Mucosa of stomach (tissue), 1 donor: ENCODE data around the gene CCDC177.
"Not testable (repeated sequence)": the region's sequence is repeated elsewhere in the genome, so short reads cannot be mapped to it uniquely, and the experiment has no call there.

Experiments used
- H3K27me3 ChIP-seq: one replicate; pipeline ENCODE4 v1.7.0; 2013; ENCODE audit warnings: mild to moderate bottlenecking, low read length; ENCODE audit not compliant: control insufficient read depth, insufficient read depth
- H3K36me3 ChIP-seq: one replicate; pipeline ENCODE4 v1.7.0; 2013; ENCODE audit warnings: low read length; ENCODE audit not compliant: control insufficient read depth, insufficient read depth
- H3K4me1 ChIP-seq: one replicate; pipeline ENCODE4 v1.7.0; 2013; ENCODE audit warnings: mild to moderate bottlenecking, low read length; ENCODE audit not compliant: control insufficient read depth, insufficient read depth
- H3K4me3 ChIP-seq: one replicate; pipeline ENCODE4 v1.7.0; 2013; ENCODE audit warnings: low read length
- H3K9ac ChIP-seq: one replicate; pipeline ENCODE4 v1.7.0; 2013; ENCODE audit warnings: mild to moderate bottlenecking, low read length, moderate library complexity
- H3K9me3 ChIP-seq: one replicate; pipeline ENCODE4 v1.7.0; 2013; ENCODE audit warnings: mild to moderate bottlenecking, low read length, moderate library complexity; ENCODE audit not compliant: control insufficient read depth
- donor health status: Pancreatic carcinoma.

The CCDC177 gene

GRCh38 chr14:69612014-69612782, 37.5 kb upstream of the CCDC177 start:
- no peaks in the 10 kb centered on the region for H3K9me3 ChIP-seq
- peak overlapping the region; percentile 95 for H3K9ac ChIP-seq
- no peaks in the 10 kb centered on the region for H3K27me3 ChIP-seq
- H3K4me1 ChIP-seq = peaks cover 49% of the 10 kb centered on the region
- no peaks in the 10 kb centered on the region for H3K36me3 ChIP-seq
- peak overlapping the region; percentile 92 for H3K4me3 ChIP-seq

GRCh38 chr14:69611172-69612013, 36.7 kb upstream of the CCDC177 start, which contains the start of gene SUSD6:
Gene SUSD6, plus strand, starts transcription at chr14:69611596. Its CDS starts 46,997 bp downstream, at chr14:69658593.
- Histone ChIP-seq H3K36me3 (no peaks in the 10 kb centered on the region), H3K9ac (peak within 1 kb of the TSS; percentile 95), H3K9me3 (no peaks in the 10 kb centered on the region), H3K4me1 (peaks cover 50% of the 10 kb centered on the region), H3K27me3 (no peaks in the 10 kb centered on the region), H3K4me3 (peak within 1 kb of the TSS; percentile 92)

DNA sequence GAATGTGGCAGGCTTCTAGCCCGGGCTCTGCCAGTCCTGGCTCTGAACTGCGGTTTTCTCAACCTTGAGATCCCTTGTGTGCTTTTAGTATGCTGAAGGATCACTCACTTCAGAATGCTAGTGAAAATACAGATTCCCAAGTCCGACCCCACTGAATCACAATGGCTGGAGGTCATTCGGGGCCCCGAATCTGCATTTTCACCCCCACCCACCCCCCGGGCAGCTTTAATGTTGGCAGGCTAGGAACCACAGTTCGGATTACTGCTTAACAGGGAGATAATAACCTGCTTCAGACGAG, 36.2 kb upstream of the CCDC177 start:
- no peaks in the 10 kb centered on the region for H3K27me3 ChIP-seq
- no peaks in the 10 kb centered on the region for H3K36me3 ChIP-seq
- peak overlapping the region; percentile 53 for H3K9ac ChIP-seq
- H3K9me3 ChIP-seq = no peaks in the 10 kb centered on the region
- peak overlapping the region; percentile 10 for H3K4me3 ChIP-seq
- H3K4me1 ChIP-seq = peaks cover 50% of the 10 kb centered on the region

GRCh38 chr14:69610020-69610873, 35.6 kb upstream of the CCDC177 start:
- H3K9ac ChIP-seq = peak overlapping the region; percentile 53
- peak overlapping the region; percentile 10 for H3K4me3 ChIP-seq

GRCh38 chr14:69606258-69607184, 31.9 kb upstream of the CCDC177 start:
- H3K36me3 ChIP-seq = no peaks in the 10 kb centered on the region
- no peaks in the 10 kb centered on the region for H3K9me3 ChIP-seq
- no peak overlapping the region for H3K9ac ChIP-seq
- peaks cover 32% of the 10 kb centered on the region for H3K4me1 ChIP-seq
- no peak overlapping the region for H3K4me3 ChIP-seq
- H3K27me3 ChIP-seq = no peaks in the 10 kb centered on the region

More at GRCh38 chr14:69610020-69610873, 35.6 kb upstream of the CCDC177 start:
- H3K36me3 ChIP-seq = no peaks in the 10 kb centered on the region
- peaks cover 49% of the 10 kb centered on the region for H3K4me1 ChIP-seq
- no peaks in the 10 kb centered on the region for H3K9me3 ChIP-seq
- no peaks in the 10 kb centered on the region for H3K27me3 ChIP-seq

DNA sequence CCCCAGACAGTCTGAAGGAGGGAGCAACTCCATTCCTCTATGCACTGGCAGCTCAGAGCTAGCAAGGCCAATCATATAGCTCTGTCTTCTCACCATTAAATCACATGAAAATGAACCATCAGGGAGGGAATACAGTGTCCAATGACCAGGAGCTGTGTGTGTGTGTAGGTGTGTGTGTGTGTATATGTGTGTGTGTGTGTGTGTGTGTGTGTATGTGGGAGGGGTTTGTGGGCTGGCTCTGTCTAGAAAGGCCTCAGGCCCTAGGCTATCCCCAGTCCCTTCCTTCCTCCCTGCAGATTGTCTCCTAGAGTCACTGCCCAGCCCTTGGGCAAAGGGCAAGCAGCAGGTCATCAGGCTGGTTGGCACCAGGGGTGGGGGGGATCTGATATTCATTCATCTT, 31.1 kb upstream of the CCDC177 start:
- Histone ChIP-seq H3K4me3 (no peak overlapping the region), H3K9me3 (no peaks in the 10 kb centered on the region), H3K9ac (no peak overlapping the region), H3K36me3 (no peaks in the 10 kb centered on the region), H3K27me3 (no peaks in the 10 kb centered on the region), H3K4me1 (peaks cover 29% of the 10 kb centered on the region)

- H3K4me3 ChIP-seq = no peak overlapping the region
- no peaks in the 10 kb centered on the region for H3K36me3 ChIP-seq
Observed at GRCh38 chr14:69600304-69600891, 25.7 kb upstream of the CCDC177 start.

GRCh38 chr14:69599431-69599830, 24.8 kb upstream of the CCDC177 start:
- H3K36me3 ChIP-seq, H3K9me3 ChIP-seq, H3K4me3 ChIP-seq, H3K9ac ChIP-seq, H3K27me3 ChIP-seq, H3K4me1 ChIP-seq: not testable (repeated sequence)

More at GRCh38 chr14:69600304-69600891, 25.7 kb upstream of the CCDC177 start:
- H3K27me3 ChIP-seq = no peaks in the 10 kb centered on the region
- H3K9ac ChIP-seq = no peak overlapping the region
- H3K4me1 ChIP-seq = peaks cover under 1% of the 10 kb centered on the region
- no peaks in the 10 kb centered on the region for H3K9me3 ChIP-seq

- Histone ChIP-seq H3K9ac (no peak overlapping the region), H3K4me1 (no peaks in the 10 kb centered on the region), H3K9me3 (no peaks in the 10 kb centered on the region), H3K4me3 (no peak overlapping the region), H3K36me3 (no peaks in the 10 kb centered on the region), H3K27me3 (no peaks in the 10 kb centered on the region)
Observed at GRCh38 chr14:69595336-69595735, 20.7 kb upstream of the CCDC177 start.

- Histone ChIP-seq H3K36me3 (no peaks in the 10 kb centered on the region), H3K27me3 (no peaks in the 10 kb centered on the region), H3K4me1 (no peaks in the 10 kb centered on the region), H3K9ac (no peak overlapping the region), H3K9me3 (no peaks in the 10 kb centered on the region), H3K4me3 (no peak overlapping the region)
Observed at GRCh38 chr14:69594846-69595245, 20.2 kb upstream of the CCDC177 start.
